Heart left ventricle (tissue), 13 donors: ENCODE measurements around the gene ZNF331.

Experiments used
- POLR2A ChIP-seq, 2 donors: fragments of 450-650 bp; IDR thresholded peaks; one replicate each; pipeline ENCODE4 v1.6.1; 2017; ENCODE audit warnings: antibody characterized with exemption in 2 of 2, mild to moderate bottlenecking in 2 of 2, moderate library complexity in 2 of 2
- TF ChIP-seq, protein P1 (sequence below), 12 donors: fragments of 200-600 bp; sonication (generic) in 4 of 12; IDR thresholded peaks; one replicate each; pipeline versions ENCODE4 v1.5.0 to v1.8.0; 2018 to 2022; ENCODE audit warnings: antibody characterized with exemption in 12 of 12, mild to moderate bottlenecking in 5 of 12
- donor health status: ischemic (EF 13 %, LVEDD 7.1; RV severe dilation, severe dysfunction).
- donor health status: DM: no; HTN: yes; CAD: no.
- donor health status: DM: no; HTN: no; CAD: no.
- donor health status: ischemic (EF 25% LVEDD 6.9; RV normal size, moderate dysfunction).
- donor health status: ischemic (EF 25% LVEDD 5.7; RV mildly dilated, moderate dysfunction).
- donor health status: ischemic (EF 35%, LVEDD 5.7; RV mildly dilated, moderate dysfunction).
- donor health status: nonischemic (EF 11% LVEDD 7.7; RV severe dilation, severe dysfunction).
- donor health status: DM: yes; HTN: yes; CAD: no.
- donor health status: PGD.
- donor health status: ischemic (EF 29% LVEDD 5.4; RV normal size, mild dysfunction).
- donor health status: nonischemic (EF 23%, LVEDD 6.1; RV moderate dilation, normal function).

DNA sequence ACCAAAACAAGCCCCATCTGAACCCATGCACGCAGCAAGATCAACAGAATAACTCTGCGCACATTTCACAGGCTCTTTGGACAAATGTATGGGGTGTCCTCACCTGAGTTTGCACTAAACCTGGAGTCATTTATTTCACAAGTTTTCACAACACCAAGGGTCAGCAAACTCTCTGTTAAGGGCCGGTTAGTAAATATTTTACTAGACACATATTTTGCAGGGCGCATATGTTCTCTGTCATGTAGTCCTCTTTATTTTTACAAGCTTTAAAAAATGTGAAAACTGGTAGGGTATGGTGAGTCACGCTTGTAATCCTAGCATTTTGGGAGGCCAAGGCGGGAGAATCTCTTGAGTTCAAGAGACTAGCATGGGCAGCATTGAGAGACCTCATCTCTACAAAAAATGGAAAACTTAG, 48.3 kb downstream of the ZNF331 start:
- TF ChIP-seq, protein P1, sequence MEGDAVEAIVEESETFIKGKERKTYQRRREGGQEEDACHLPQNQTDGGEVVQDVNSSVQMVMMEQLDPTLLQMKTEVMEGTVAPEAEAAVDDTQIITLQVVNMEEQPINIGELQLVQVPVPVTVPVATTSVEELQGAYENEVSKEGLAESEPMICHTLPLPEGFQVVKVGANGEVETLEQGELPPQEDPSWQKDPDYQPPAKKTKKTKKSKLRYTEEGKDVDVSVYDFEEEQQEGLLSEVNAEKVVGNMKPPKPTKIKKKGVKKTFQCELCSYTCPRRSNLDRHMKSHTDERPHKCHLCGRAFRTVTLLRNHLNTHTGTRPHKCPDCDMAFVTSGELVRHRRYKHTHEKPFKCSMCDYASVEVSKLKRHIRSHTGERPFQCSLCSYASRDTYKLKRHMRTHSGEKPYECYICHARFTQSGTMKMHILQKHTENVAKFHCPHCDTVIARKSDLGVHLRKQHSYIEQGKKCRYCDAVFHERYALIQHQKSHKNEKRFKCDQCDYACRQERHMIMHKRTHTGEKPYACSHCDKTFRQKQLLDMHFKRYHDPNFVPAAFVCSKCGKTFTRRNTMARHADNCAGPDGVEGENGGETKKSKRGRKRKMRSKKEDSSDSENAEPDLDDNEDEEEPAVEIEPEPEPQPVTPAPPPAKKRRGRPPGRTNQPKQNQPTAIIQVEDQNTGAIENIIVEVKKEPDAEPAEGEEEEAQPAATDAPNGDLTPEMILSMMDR (IDR thresholded peaks at IDR 0.05) = no peak
- no peak for TF ChIP-seq POLR2A (IDR thresholded peaks at IDR 0.05)
